ENCODE data around the gene PCIF1. TPM values are rescaled to one million over a fixed set of nuclear protein-coding genes. Genes with fewer than 3 reads are reported as not detected.

Gene PCIF1
- total RNA-seq, 1 experiment from 2014 or later, result 35.3 TPM

GRCh38 chr20:45909817-45910669 is 24.4 kb upstream of the PCIF1 start:
- no peak overlapping the region for H2AFZ ChIP-seq
- H4K20me1 ChIP-seq (ENCODE audit: insufficient read depth), result peaks cover 9% of the 10 kb centered on the region
- TSS peak; percentile 9 for BruUV-seq (replicated peaks)
- peaks cover 6% of the 10 kb centered on the region for H3K79me2 ChIP-seq (ENCODE audit: low read depth)
- peaks cover 29% of the 10 kb centered on the region for H3K4me1 ChIP-seq (replicated peaks; ENCODE audit: insufficient read depth)
- ChIA-PET POLR2A (ENCODE audit: unreplicated experiment) (interaction anchor here (0.6 kb wide), 1 partner anchor 135 kb away, joined by 4 read pairs; no protein-coding TSS in a partner anchor), CTCF (interaction anchor here (0.6 kb wide), 1 partner anchor 837 kb away, joined by 5 read pairs; no protein-coding TSS in a partner anchor)
- H3K4me2 ChIP-seq, result peak overlapping the region; percentile 14; the same call in 1 of the 2 replicates
- H3K9me2 ChIP-seq (ENCODE audit: insufficient read depth), result no peaks in the 10 kb centered on the region
- H3K36me3 ChIP-seq (ENCODE audit: low read depth), result 0 out of 2 replicates have a peak, but pooled peaks cover 5% of the 10 kb centered on the region
- H3K27ac ChIP-seq, result no peak overlapping the region
- H3K27me3 ChIP-seq (ENCODE audit: insufficient read depth, low read depth), result no peaks in the 10 kb centered on the region
- peaks cover 35% of the 10 kb centered on the region for H3F3A ChIP-seq (ENCODE audit: insufficient read depth, low read depth)
- no peak overlapping the region for H3K4me3 ChIP-seq
- DNase-seq, result no peak
- TF ChIP-seq CTCF (conservative IDR thresholded peaks at IDR 0.05), result no peak
- no peak for TF ChIP-seq EZH2 (IDR thresholded peaks at IDR 0.05; ENCODE audit: low read depth)
- intact Hi-C loops (cut with micrococcal nuclease; ENCODE audit: unreplicated experiment), result loop anchor here (2.0 kb wide), 1 partner anchor 25 kb away; the partner anchor contains the start of gene PCIF1
- no peaks in the 10 kb centered on the region for H3K9me3 ChIP-seq (ENCODE audit: insufficient read depth, low read depth)

- Histone ChIP-seq H3K4me2 (peak overlapping the region; percentile 77), H3K4me1 (replicated peaks; ENCODE audit: insufficient read depth) (peaks cover 22% of the 10 kb centered on the region), H4K20me1 (ENCODE audit: insufficient read depth) (peaks cover 4% of the 10 kb centered on the region; the same call in 1 of the 2 replicates), H3K27ac (peak overlapping the region; percentile 38), H3K4me3 (peak overlapping the region; percentile 63), H3K9me3 (ENCODE audit: insufficient read depth, low read depth) (no peaks in the 10 kb centered on the region), H3K79me2 (ENCODE audit: low read depth) (peaks cover 6% of the 10 kb centered on the region), H3K36me3 (ENCODE audit: low read depth) (0 out of 2 replicates have a peak, but pooled peaks cover 4% of the 10 kb centered on the region), H3K9me2 (ENCODE audit: insufficient read depth) (no peaks in the 10 kb centered on the region), H2AFZ (peak overlapping the region; percentile 66), H3K27me3 (ENCODE audit: insufficient read depth, low read depth) (no peaks in the 10 kb centered on the region), H3F3A (ENCODE audit: insufficient read depth, low read depth) (peaks cover 27% of the 10 kb centered on the region)
- BruUV-seq (replicated peaks), result TSS peak; percentile 99
- ChIA-PET POLR2A (ENCODE audit: unreplicated experiment) (interaction anchor here (0.6 kb wide), 1 partner anchor 136 kb away, joined by 4 read pairs; no protein-coding TSS in a partner anchor), CTCF (interaction anchor here (0.6 to 0.7 kb wide), 2 partner anchors 51 to 838 kb away, joined by 5 to 6 read pairs; no protein-coding TSS in a partner anchor)
- intact Hi-C loops (cut with micrococcal nuclease; ENCODE audit: unreplicated experiment), result loop anchor here (2.0 kb wide), 1 partner anchor 24 kb away; the partner anchor contains the start of gene PCIF1
- peak; percentile 98 to 100 for DNase-seq
- TF ChIP-seq EZH2 (IDR thresholded peaks at IDR 0.05; ENCODE audit: low read depth), result no peak
- TF ChIP-seq CTCF (conservative IDR thresholded peaks at IDR 0.05), result no peak
Observed at GRCh38 chr20:45910670-45911485, 23.6 kb upstream of the PCIF1 start.
